K562 (cell line): ENCODE data around the gene RNF150. TPM values are rescaled to one million over a fixed set of nuclear protein-coding genes. Genes with fewer than 3 reads are reported as not detected.

Experiments used
- ATAC-seq: fragments of 200-7000 bp; cut with Tn5 transposase; 3 replicates; pipeline ENCODE4 v1.9.1; 2020; ENCODE audit warnings: moderate library complexity
- BruUV-seq: library from RNA; stranded (reverse); fragments of 400-500 nt; replicated peaks from 2 replicates; lab custom pipeline; 2021; lab: Mats Ljungman, UMichigan
- CTCF ChIA-PET: fragments of 300-600 bp; formaldehyde crosslinking; extraction: SDS; loops from one replicate; lab custom pipeline; 2021; ENCODE audit warnings: low intra/inter-chr PET ratio; lab: Yijun Ruan, JAX
- POLR2A ChIA-PET: fragments of 300-600, 350-650 bp; sonication (Branson Sonifier 250); formaldehyde crosslinking; extraction: SDS; loops from one replicate; lab custom pipeline; 2021; ENCODE audit warnings: antibody characterized with exemption, inconsistent platforms; lab: Yijun Ruan, JAX
- DNase-seq, 4 experiments: peaks; one replicate each; pipeline versions ENCODE4 v3.0.0 to v3.0.0-alpha.2; 2011 to 2018; ENCODE audit warnings: low spot score in 3 of 4, mixed read lengths in 3 of 4; ENCODE audit errors: extremely low read depth in 1 of 4
- FAIRE-seq: peaks from 2 replicates; lab custom pipeline; 2011; peaks lifted over from hg19 to GRCh38; lab: Jason Lieb, UNC
- H2AFZ ChIP-seq: 2 replicates; pipeline ENCODE4 v1.6.0; 2011; ENCODE audit warnings: low read depth, low read length, control low read depth, inconsistent platforms
- H3K27ac ChIP-seq: fragments of 200-600 bp; 3 replicates; pipeline ENCODE4 v1.8.0; 2011; ENCODE audit warnings: low read depth, mild to moderate bottlenecking, control low read depth, inconsistent platforms, low read length, moderate library complexity, mixed read lengths; ENCODE audit errors: extremely low read depth
- H3K27me3 ChIP-seq, 2 experiments: fragments of 300-600 bp in 1 of 2; 2 replicates in 1 of 2; 3 replicates in 1 of 2; pipeline versions ENCODE4 v1.6.0 to v1.8.0; 2011; ENCODE audit warnings: inconsistent platforms in 2 of 2, low read length in 2 of 2, mild to moderate bottlenecking in 1 of 2, mixed read lengths in 1 of 2, moderate library complexity in 1 of 2; ENCODE audit not compliant: control insufficient read depth in 2 of 2, insufficient read depth in 2 of 2
- H3K36me3 ChIP-seq: fragments of 300-600 bp; 3 replicates; pipeline ENCODE4 v1.8.0; 2011; ENCODE audit warnings: mild to moderate bottlenecking, low read length, inconsistent platforms; ENCODE audit not compliant: control insufficient read depth, insufficient read depth
- H3K4me1 ChIP-seq, 2 experiments: fragments of 200-600 bp in 1 of 2; replicated peaks in 1 of 2; 2 replicates in 1 of 2; 3 replicates in 1 of 2; pipeline versions ENCODE4 v1.5.1 to v1.8.0; 2011; ENCODE audit warnings: inconsistent platforms in 2 of 2, low read length in 2 of 2, mild to moderate bottlenecking in 1 of 2, mixed read lengths in 1 of 2, moderate library complexity in 1 of 2; ENCODE audit not compliant: control insufficient read depth in 2 of 2, insufficient read depth in 2 of 2
- H3K4me2 ChIP-seq: 2 replicates; pipeline ENCODE4 v1.6.1; 2011; ENCODE audit warnings: low read length, control low read depth, inconsistent platforms, mixed read lengths; ENCODE audit not compliant: insufficient read depth
- H3K4me3 ChIP-seq: fragments of 200-600 bp; sonication (generic), shearing (Covaris generic); 2 replicates; pipeline ENCODE4 v1.5.1; 2016; ENCODE audit warnings: control low read depth, inconsistent platforms
- H3K79me2 ChIP-seq: fragments of 200-600 bp; 3 replicates; pipeline ENCODE4 v1.8.0; 2011; ENCODE audit warnings: low read length, inconsistent platforms; ENCODE audit not compliant: control insufficient read depth, insufficient read depth
- H3K9ac ChIP-seq, 2 experiments: 2 replicates each; pipeline versions ENCODE4 v1.6.0 to v1.6.1; 2011; ENCODE audit warnings: low read depth in 2 of 2, low read length in 2 of 2, control low read depth in 1 of 2, inconsistent platforms in 1 of 2, mild to moderate bottlenecking in 1 of 2, mixed read lengths in 1 of 2; ENCODE audit not compliant: insufficient read depth in 1 of 2
- H3K9me1 ChIP-seq: one replicate; pipeline ENCODE4 v1.6.0; 2011; ENCODE audit warnings: inconsistent platforms, mild to moderate bottlenecking, low read length, moderate library complexity; ENCODE audit not compliant: control insufficient read depth, insufficient read depth
- H3K9me3 ChIP-seq: replicated peaks from 2 replicates; pipeline ENCODE4 v1.5.1; 2011; ENCODE audit warnings: low read depth, low read length, inconsistent platforms; ENCODE audit not compliant: control insufficient read depth, insufficient read depth
- H4K20me1 ChIP-seq: replicated peaks from 2 replicates; pipeline ENCODE4 v1.6.1; 2011; ENCODE audit warnings: low read length, inconsistent platforms, mixed read lengths; ENCODE audit not compliant: control insufficient read depth, insufficient read depth
- CBFA2T2 ChIP-seq: fragments of 450-650 bp; conservative IDR thresholded peaks from 2 replicates; pipeline ENCODE4 v1.6.1; 2017; ENCODE audit warnings: mild to moderate bottlenecking
- CC2D1A ChIP-seq: fragments of 450-650 bp; IDR thresholded peaks from 2 replicates; pipeline ENCODE4 v1.6.1; 2017; ENCODE audit warnings: mild to moderate bottlenecking
- CTBP1 ChIP-seq: fragments of 450-650 bp; IDR thresholded peaks from 2 replicates; pipeline ENCODE4 v1.6.1; 2016; ENCODE audit warnings: borderline replicate concordance
- CUX1 ChIP-seq: fragments of 200-800 bp; sonication (Bioruptor generic); IDR thresholded peaks from 2 replicates; pipeline ENCODE4 v1.6.1; 2016; ENCODE audit warnings: missing genetic modification characterization, missing compliant biosample characterization
- ETS1 ChIP-seq: conservative IDR thresholded peaks from 2 replicates; pipeline ENCODE4 v1.6.1; 2011; ENCODE audit warnings: low read depth, mild to moderate bottlenecking, low read length; ENCODE audit not compliant: control insufficient read depth
- HNRNPUL1 ChIP-seq: fragments of 200-400 bp; formaldehyde crosslinking; IDR thresholded peaks from 2 replicates; pipeline ENCODE4 v1.6.1; 2017; ENCODE audit warnings: low read length
- KAT2B ChIP-seq: IDR thresholded peaks from one replicate; pipeline ENCODE4 v1.6.1; 2012; ENCODE audit warnings: low read depth, mild to moderate bottlenecking, control low read depth, inconsistent platforms, low read length, moderate library complexity
- MEF2D ChIP-seq: conservative IDR thresholded peaks from 2 replicates; pipeline ENCODE4 v1.6.1; 2016; ENCODE audit warnings: low read depth, missing genetic modification characterization, missing compliant biosample characterization
- SIN3A ChIP-seq, 2 experiments: fragments of 150-350 bp in 1 of 2; IDR thresholded peaks; 2 replicates each; pipeline ENCODE4 v1.6.1; 2011 to 2016; ENCODE audit warnings: borderline replicate concordance in 2 of 2, low read depth in 2 of 2, low read length in 2 of 2, mild to moderate bottlenecking in 2 of 2, moderate library complexity in 2 of 2; ENCODE audit not compliant: control insufficient read depth in 1 of 2
- SLC30A9 ChIP-seq: fragments of 250-450 bp; sonication (Bioruptor Pico); IDR thresholded peaks from 2 replicates; pipeline ENCODE4 v1.8.0; 2022; ENCODE audit warnings: mild to moderate bottlenecking, moderate library complexity
- TEAD4 ChIP-seq, 2 experiments: sonication (generic) in 1 of 2; formaldehyde crosslinking in 1 of 2; IDR thresholded peaks; 2 replicates each; pipeline versions ENCODE4 v1.6.1 to v1.8.0; 2012 to 2022; ENCODE audit warnings: borderline replicate concordance in 1 of 2, inconsistent platforms in 1 of 2, low read length in 1 of 2, mild to moderate bottlenecking in 1 of 2, missing genetic modification reagents in 1 of 2
- ZBTB33 ChIP-seq: sonication (generic); formaldehyde crosslinking; IDR thresholded peaks from 2 replicates; pipeline ENCODE4 v1.8.1; 2023; ENCODE audit warnings: mild to moderate bottlenecking, missing genetic modification reagents
- ZNF282 ChIP-seq: sonication (generic); formaldehyde crosslinking; IDR thresholded peaks from 2 replicates; pipeline ENCODE4 v1.8.1; 2023; ENCODE audit warnings: missing genetic modification reagents
- ZNF75A ChIP-seq: fragments of 450-650 bp; formaldehyde crosslinking; IDR thresholded peaks from 2 replicates; pipeline ENCODE4 v1.4.0; 2020; ENCODE audit warnings: mild to moderate bottlenecking
- WGBS: fragments of 100-300 bp; shearing (Covaris generic); methylation state at CpG from one replicate; pipeline ENCODE4 v1.1.6; 2016; ENCODE audit warnings: low coverage, mixed read lengths; ENCODE audit not compliant: insufficient coverage; ENCODE audit errors: missing lambda C conversion rate; 5-methylcytosine and 5-hydroxymethylcytosine counted together
- in situ Hi-C: fragments of 300-500 bp; cut with MboI; formaldehyde crosslinking; loops from 4 replicates; pipeline ENCODE4 v1.15.0; 2018; ENCODE audit warnings: inconsistent platforms, mixed read lengths
- intact Hi-C: fragments of 100-400 bp; cut with micrococcal nuclease; formaldehyde crosslinking; loops from 2 replicates; pipeline ENCODE4 v1.14.2; 2022
- polyA plus RNA-seq, 8 experiments: library from polyadenylated mRNA; depleted of rRNA in 4 of 8; stranded (reverse) in 5 of 8; unstranded in 3 of 8; fragments of >200 nt; fragmentation: Nextera tagmentation in 2 of 8; fragmentation: Illumina TruSeq in 1 of 8; extraction: Ambion mirVana in 2 of 8; extraction: Trizol in 1 of 8; gene quantifications; 2 replicates each; pipeline versions ENCODE4 v1.2.1 to v1.2.3, GENCODE V29; 2011 to 2014; ENCODE audit warnings: inconsistent platforms in 1 of 8, missing spikeins in 1 of 8
- total RNA-seq, 7 experiments: library from RNA; depleted of rRNA in 6 of 7; stranded (reverse); fragments of >200 nt in 6 of 7; fragmentation: Illumina TruSeq in 2 of 7; extraction: Trizol in 2 of 7; gene quantifications; 2 replicates each; pipeline versions ENCODE4 v1.2.1 to v1.2.3, GENCODE V29; 2011 to 2021; ENCODE audit warnings: low replicate concordance in 1 of 7

Gene RNF150
- total and polyA plus RNA-seq, 9 of the 15 experiments (the other 6 are each of a cell fraction or from before 2014, with no cell fraction given), result 0.09 TPM; not detected in 8

GRCh38 chr4:140854168-140854567, 279.1 kb downstream of the RNF150 start:
- intact Hi-C loops, result loop anchor here (5.0 kb wide), 2 partner anchors 217 to 1197 kb away; no protein-coding TSS in a partner anchor
- TF ChIP-seq ZNF75A (CRISPR knock-in tag) (no peak), CBFA2T2 (no peak), SLC30A9 (CRISPR knock-in tag) (no peak), CUX1 (no peak), CTBP1 (no peak), ETS1 (no peak), MEF2D (tag) (no peak), TEAD4 (IDR thresholded peaks at IDR 0.05; ENCODE audit: low read length) (no peak), TEAD4 (CRISPR knock-in tag; IDR thresholded peaks at IDR 0.05; ENCODE audit: borderline replicate concordance) (no peak), HNRNPUL1 (no peak), KAT2B (no peak), ZNF282 (no peak), ZBTB33 (CRISPR knock-in tag) (no peak), SIN3A (IDR thresholded peaks at IDR 0.05; ENCODE audit: borderline replicate concordance in 2 of 2, control insufficient read depth in 1 of 2, low read depth in 2 of 2, low read length in 2 of 2) (no peak), CC2D1A (no peak)

More at GRCh38 chr4:140854168-140854567, 279.1 kb downstream of the RNF150 start:
- Histone ChIP-seq H3K79me2 (no peaks in the 10 kb centered on the region), H3K27me3 (peaks cover 0 to 3% of the 10 kb centered on the region in 2 experiments; a peak in 1 of 5 replicates), H3K9ac (no peak overlapping the region), H2AFZ (no peak overlapping the region), H3K4me3 (no peak overlapping the region), H3K9me3 (no peaks in the 10 kb centered on the region), H4K20me1 (no peaks in the 10 kb centered on the region; the same call in 1 of the 2 replicates), H3K4me2 (no peak overlapping the region), H3K27ac (no peak overlapping the region), H3K36me3 (no peaks in the 10 kb centered on the region), H3K9me1 (no peaks in the 10 kb centered on the region), H3K4me1 (no peaks in the 10 kb centered on the region; a peak in 1 of 5 replicates)
- WGBS, result 0% methylated on average over 2 of the region's 2 CpGs
- no peak for DNase-seq
- BruUV-seq, result no TSS peak
- FAIRE-seq, result no peak
- in situ Hi-C loops, result loop anchor here (25.0 kb wide), 1 partner anchor 492 kb away; the partner anchor contains the start of gene SCOC
- CTCF ChIA-PET, result no interaction called here
- POLR2A ChIA-PET, result interaction anchor here (0.6 kb wide), 1 partner anchor 495 kb away, joined by 3 read pairs; no protein-coding TSS in a partner anchor
- no peak for ATAC-seq
